ENCODE data around the gene NACC2. TPM values are rescaled to one million over a fixed set of nuclear protein-coding genes. Genes with fewer than 3 reads are reported as not detected.

NACC2 gene
- total and polyA plus RNA-seq, 2 donors (not counting 3 experiments of a cell fraction or from before 2014, with no cell fraction given) = 15.8 to 27.1 TPM

DNA sequence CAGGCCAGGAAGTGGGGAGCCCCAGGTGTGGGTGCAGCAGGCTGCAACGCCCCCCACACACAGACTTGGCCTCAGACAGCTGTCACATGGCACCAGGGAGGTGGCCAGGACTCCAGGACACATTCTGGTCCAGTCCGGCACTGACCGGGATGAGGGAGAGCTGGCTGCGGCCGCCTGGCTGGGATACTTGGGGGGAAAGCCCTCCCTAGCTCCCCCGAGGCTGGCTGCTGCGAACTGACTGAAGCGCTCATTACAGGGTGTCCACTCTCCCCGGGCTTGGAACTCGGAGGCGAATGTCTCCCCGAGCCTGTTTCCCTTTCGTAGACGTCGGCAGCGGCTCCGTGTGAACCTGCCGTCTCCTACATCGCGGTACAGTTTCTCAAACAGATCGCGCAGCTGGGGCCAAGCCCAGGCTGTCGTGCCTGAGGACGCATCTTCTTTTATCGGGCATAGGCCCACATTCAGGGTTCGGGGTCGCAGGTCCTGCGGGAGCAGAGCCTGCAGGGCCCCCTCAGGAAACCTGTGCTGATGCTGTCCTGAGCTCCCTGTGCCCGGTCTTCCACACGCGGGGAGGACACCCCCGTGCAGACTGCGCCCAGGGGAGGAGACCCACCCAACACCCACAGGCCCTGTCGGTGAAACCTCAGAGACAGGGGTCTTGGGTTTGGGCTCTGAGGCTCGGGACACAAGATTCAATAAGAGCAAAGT, 19.8 kb downstream of the NACC2 start:
- CTCF ChIA-PET = no interaction called here
- Histone ChIP-seq H3K4me3 (replicated peaks in 1 of 3; ENCODE audit: insufficient read depth in 1 of 3, low read depth in 1 of 3, low read length in 3 of 3) (no peak overlapping the region), H3K36me3 (ENCODE audit: control insufficient read depth in 2 of 2, extremely low read depth in 1 of 2, insufficient read depth in 2 of 2, low read length in 2 of 2) (peaks cover 0 to 8% of the 10 kb centered on the region in 2 experiments), H3K27me3 (ENCODE audit: control insufficient read depth in 2 of 2, insufficient read depth in 2 of 2, low read length in 2 of 2) (no peaks in the 10 kb centered on the region), H4K20me1 (replicated peaks; ENCODE audit: control insufficient read depth, extremely low read depth, insufficient read depth, low read length) (no peaks in the 10 kb centered on the region), H3K79me2 (ENCODE audit: control insufficient read depth, insufficient read depth, low read length) (peaks cover 58% of the 10 kb centered on the region), H3K9me3 (replicated peaks; ENCODE audit: control insufficient read depth, insufficient read depth, low read length) (no peaks in the 10 kb centered on the region), H3K4me1 (ENCODE audit: control insufficient read depth, extremely low read depth, insufficient read depth, low read length) (no peaks in the 10 kb centered on the region), H3K9me1 (replicated peaks; ENCODE audit: control insufficient read depth, extremely low read depth, insufficient read depth, low read length) (no peaks in the 10 kb centered on the region), H3K4me2 (ENCODE audit: insufficient read depth, low read length) (no peak overlapping the region), H3K9ac (replicated peaks; ENCODE audit: extremely low read depth, insufficient read depth, low read length) (no peak overlapping the region), H3K27ac (ENCODE audit: insufficient read depth, low read depth, low read length) (no peak overlapping the region), H2AFZ (ENCODE audit: low read depth, low read length) (no peak overlapping the region)
- POLR2A ChIA-PET = no interaction called here
- dilution Hi-C loops (cut with MboI; ENCODE audit: extremely low pct_ligation_motif_present, low sequenced_read_pairs) (no loop called here), intact Hi-C loops (cut with micrococcal nuclease) (no loop called here)
- TF ChIP-seq POLR2AphosphoS5 (IDR thresholded peaks at IDR 0.05; ENCODE audit: insufficient read depth, low read depth, low read length) (no peak), JUN (IDR thresholded peaks at IDR 0.05; ENCODE audit: borderline replicate concordance, insufficient read depth, insufficient read length, low read depth) (no peak), EZH2 (IDR thresholded peaks at IDR 0.05; ENCODE audit: borderline replicate concordance, low read depth, low read length, severe bottlenecking) (no peak), GATA2 (IDR thresholded peaks at IDR 0.05; ENCODE audit: insufficient read depth, insufficient read length, low read depth, low read length) (no peak), MYC (IDR thresholded peaks at IDR 0.05; ENCODE audit: low read depth, low read length) (no peak), MAX (IDR thresholded peaks at IDR 0.05; ENCODE audit: insufficient read depth, insufficient read length) (no peak), POLR2A (IDR thresholded peaks at IDR 0.05; ENCODE audit: low read depth, low read length) (no peak), FOS (IDR thresholded peaks at IDR 0.05; ENCODE audit: borderline replicate concordance, insufficient read depth, low read length) (no peak)
- TF ChIP-seq, protein P1, sequence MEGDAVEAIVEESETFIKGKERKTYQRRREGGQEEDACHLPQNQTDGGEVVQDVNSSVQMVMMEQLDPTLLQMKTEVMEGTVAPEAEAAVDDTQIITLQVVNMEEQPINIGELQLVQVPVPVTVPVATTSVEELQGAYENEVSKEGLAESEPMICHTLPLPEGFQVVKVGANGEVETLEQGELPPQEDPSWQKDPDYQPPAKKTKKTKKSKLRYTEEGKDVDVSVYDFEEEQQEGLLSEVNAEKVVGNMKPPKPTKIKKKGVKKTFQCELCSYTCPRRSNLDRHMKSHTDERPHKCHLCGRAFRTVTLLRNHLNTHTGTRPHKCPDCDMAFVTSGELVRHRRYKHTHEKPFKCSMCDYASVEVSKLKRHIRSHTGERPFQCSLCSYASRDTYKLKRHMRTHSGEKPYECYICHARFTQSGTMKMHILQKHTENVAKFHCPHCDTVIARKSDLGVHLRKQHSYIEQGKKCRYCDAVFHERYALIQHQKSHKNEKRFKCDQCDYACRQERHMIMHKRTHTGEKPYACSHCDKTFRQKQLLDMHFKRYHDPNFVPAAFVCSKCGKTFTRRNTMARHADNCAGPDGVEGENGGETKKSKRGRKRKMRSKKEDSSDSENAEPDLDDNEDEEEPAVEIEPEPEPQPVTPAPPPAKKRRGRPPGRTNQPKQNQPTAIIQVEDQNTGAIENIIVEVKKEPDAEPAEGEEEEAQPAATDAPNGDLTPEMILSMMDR (IDR thresholded peaks at IDR 0.05; ENCODE audit: extremely low read depth in 1 of 2, insufficient read depth in 1 of 2, low read depth in 1 of 2, low read length in 2 of 2) = no peak
- DNase-seq (ENCODE audit: low read depth, low spot score) (no peak), FAIRE-seq (no peak)
- no TSS peak for BruUV-seq (replicated peaks)
